Measurements from ENCODE around the gene CCDC179.

GRCh38 chr11:22797047-22797446 lies 63.2 kb downstream of the CCDC179 start:
- TF ChIP-seq ZNF329 (CRISPR knock-in tag; IDR thresholded peaks at IDR 0.05; ENCODE audit: low read depth), result no peak
- no peak for TF ChIP-seq CTCF (CRISPR knock-in tag; IDR thresholded peaks at IDR 0.05)
- TF ChIP-seq KDM5B (CRISPR knock-in tag; IDR thresholded peaks at IDR 0.05; ENCODE audit: borderline replicate concordance), result no peak
- no peak for TF ChIP-seq IRF1 (CRISPR knock-in tag; IDR thresholded peaks at IDR 0.05; ENCODE audit: low read depth)
- no peak for TF ChIP-seq ZNF224 (CRISPR knock-in tag; IDR thresholded peaks at IDR 0.05)
- TF ChIP-seq GTF2F1 (IDR thresholded peaks at IDR 0.05; ENCODE audit: low read length), result no peak
- TF ChIP-seq ZFP1 (CRISPR knock-in tag; IDR thresholded peaks at IDR 0.05), result no peak
